H1 (cell line): ENCODE measurements around the gene XPO1. TPM values are rescaled to one million over a fixed set of nuclear protein-coding genes. Genes with fewer than 3 reads are reported as not detected.

Experiments
- CTCF ChIA-PET: fragments of 300-600 bp; sonication (Branson Sonifier 250); formaldehyde crosslinking; loops from one replicate; lab custom pipeline; 2021; ENCODE audit not compliant: partially characterized antibody; lab: Charles Lee
- POLR2A ChIA-PET: fragments of 300-600 bp; sonication (Branson Sonifier 250); formaldehyde crosslinking; loops from one replicate; lab custom pipeline; 2021; ENCODE audit warnings: inconsistent platforms; ENCODE audit not compliant: partially characterized antibody; lab: Charles Lee
- DNase-seq, 2 experiments: peaks; one replicate each; pipeline versions ENCODE4 v3.0.0 to v3.0.0-alpha.2; 2010 to 2022; ENCODE audit warnings: low spot score in 2 of 2, low read depth in 1 of 2, mixed read lengths in 1 of 2
- FAIRE-seq: peaks from 2 replicates; lab custom pipeline; 2011; peaks lifted over from hg19 to GRCh38; lab: Jason Lieb, UNC
- H2AFZ ChIP-seq: 2 replicates; pipeline ENCODE4 v1.8.1; 2012; ENCODE audit warnings: low read length, inconsistent platforms
- H2AK5ac ChIP-seq: 2 replicates; pipeline ENCODE4 v1.6.1; 2013; ENCODE audit warnings: low read depth, low read length
- H2BK120ac ChIP-seq: replicated peaks from 2 replicates; pipeline ENCODE3; 2013; ENCODE audit warnings: low read depth, low read length, inconsistent platforms
- H2BK12ac ChIP-seq: 2 replicates; pipeline ENCODE4 v1.6.1; 2013; ENCODE audit warnings: low read depth, low read length
- H2BK15ac ChIP-seq: 2 replicates; pipeline ENCODE4 v1.6.1; 2013; ENCODE audit warnings: low read length
- H2BK20ac ChIP-seq: 2 replicates; pipeline ENCODE4 v1.6.1; 2013; ENCODE audit warnings: low read length
- H2BK5ac ChIP-seq: 2 replicates; pipeline ENCODE4 v1.6.1; 2013; ENCODE audit warnings: low read depth, low read length
- H3K14ac ChIP-seq: 2 replicates; pipeline ENCODE4 v1.6.1; 2013; ENCODE audit warnings: inconsistent platforms; ENCODE audit not compliant: insufficient read length
- H3K18ac ChIP-seq: 2 replicates; pipeline ENCODE4 v1.6.1; 2013; ENCODE audit warnings: low read length; ENCODE audit errors: extremely low read depth
- H3K23ac ChIP-seq: 2 replicates; pipeline ENCODE4 v1.6.1; 2013; ENCODE audit warnings: inconsistent platforms; ENCODE audit not compliant: insufficient read length
- H3K23me2 ChIP-seq: 2 replicates; pipeline ENCODE4 v1.6.1; 2013; ENCODE audit warnings: low read depth, low read length
- H3K27ac ChIP-seq: 2 replicates; pipeline ENCODE4 v1.6.1; 2011; ENCODE audit warnings: low read depth, low read length, inconsistent platforms
- H3K27me3 ChIP-seq, 4 experiments: replicated peaks in 1 of 4; 1 replicate in 1 of 4; 2 replicates in 3 of 4; pipeline versions ENCODE4 v1.6.1 to v1.8.1; 2011 to 2013; ENCODE audit warnings: low read length in 3 of 4, mild to moderate bottlenecking in 3 of 4, inconsistent platforms in 2 of 4, mixed read lengths in 2 of 4, moderate library complexity in 1 of 4; ENCODE audit not compliant: control insufficient read depth in 3 of 4, insufficient read depth in 3 of 4; ENCODE audit errors: extremely low read depth in 1 of 4
- H3K36me3 ChIP-seq, 4 experiments: 2 replicates each; pipeline versions ENCODE4 v1.6.1 to v1.8.1; 2011 to 2013; ENCODE audit warnings: mild to moderate bottlenecking in 4 of 4, low read length in 3 of 4, moderate library complexity in 2 of 4, control low read depth in 1 of 4, inconsistent platforms in 1 of 4; ENCODE audit not compliant: insufficient read depth in 4 of 4, control insufficient read depth in 2 of 4
- H3K4ac ChIP-seq: replicated peaks from 2 replicates; pipeline ENCODE3; 2013; ENCODE audit warnings: low read length, low read depth, mixed read lengths, inconsistent platforms; ENCODE audit not compliant: insufficient read length
- H3K4me1 ChIP-seq, 4 experiments: replicated peaks in 1 of 4; 1 replicate in 1 of 4; 2 replicates in 3 of 4; pipeline versions ENCODE4 v1.6.1 to v1.8.1; 2011 to 2013; ENCODE audit warnings: low read length in 3 of 4, inconsistent platforms in 2 of 4, mixed read lengths in 1 of 4; ENCODE audit not compliant: insufficient read depth in 4 of 4, control insufficient read depth in 3 of 4
- H3K4me2 ChIP-seq, 2 experiments: 2 replicates each; pipeline versions ENCODE4 v1.6.1 to v1.8.1; 2011 to 2013; ENCODE audit warnings: low read depth in 2 of 2, low read length in 2 of 2, control low read depth in 1 of 2, inconsistent platforms in 1 of 2, mild to moderate bottlenecking in 1 of 2; ENCODE audit not compliant: insufficient read depth in 1 of 2
- H3K4me3 ChIP-seq, 4 experiments: fragments of 200-600, 300-600 bp in 1 of 4; sonication (generic), shearing (Covaris generic), sonication (Bioruptor Twin) in 1 of 4; 2 replicates each; pipeline versions ENCODE4 v1.5.1 to v1.8.1; 2011 to 2016; ENCODE audit warnings: low read length in 4 of 4, low read depth in 3 of 4, control low read depth in 2 of 4, inconsistent platforms in 2 of 4, mild to moderate bottlenecking in 2 of 4, mixed read lengths in 1 of 4, moderate library complexity in 1 of 4; ENCODE audit not compliant: insufficient read depth in 2 of 4; ENCODE audit errors: extremely low read depth in 1 of 4
- H3K56ac ChIP-seq: replicated peaks from 2 replicates; pipeline ENCODE3; 2013; ENCODE audit warnings: low read depth, mild to moderate bottlenecking, mixed read lengths, low read length, inconsistent platforms; ENCODE audit not compliant: insufficient read length
- H3K79me1 ChIP-seq: 2 replicates; pipeline ENCODE4 v1.6.1; 2013; ENCODE audit warnings: low read depth, low read length, control low read depth
- H3K79me2 ChIP-seq, 2 experiments: 2 replicates each; pipeline versions ENCODE4 v1.6.1 to v1.8.1; 2012 to 2013; ENCODE audit warnings: low read length in 2 of 2, mild to moderate bottlenecking in 2 of 2, inconsistent platforms in 1 of 2; ENCODE audit not compliant: insufficient read depth in 2 of 2, control insufficient read depth in 1 of 2
- H3K9ac ChIP-seq, 4 experiments: replicated peaks in 1 of 4; 1 replicate in 1 of 4; 2 replicates in 3 of 4; pipeline versions ENCODE4 v1.6.1 to v1.8.1; 2011 to 2013; ENCODE audit warnings: low read depth in 3 of 4, low read length in 3 of 4, control low read depth in 2 of 4, mild to moderate bottlenecking in 2 of 4, moderate library complexity in 2 of 4, inconsistent platforms in 1 of 4; ENCODE audit errors: extremely low read depth in 1 of 4
- H3K9me3 ChIP-seq, 2 experiments: 2 replicates each; pipeline versions ENCODE4 v1.6.1 to v1.8.1; 2012 to 2013; ENCODE audit warnings: mild to moderate bottlenecking in 2 of 2, moderate library complexity in 2 of 2, control low read depth in 1 of 2, inconsistent platforms in 1 of 2, low read depth in 1 of 2, low read length in 1 of 2, mixed read lengths in 1 of 2; ENCODE audit not compliant: insufficient read depth in 2 of 2
- H4K20me1 ChIP-seq, 2 experiments: replicated peaks in 1 of 2; 2 replicates each; pipeline versions ENCODE3 to v1.8.1; 2011 to 2013; ENCODE audit warnings: inconsistent platforms in 2 of 2, low read length in 2 of 2, mild to moderate bottlenecking in 1 of 2; ENCODE audit not compliant: insufficient read depth in 2 of 2, control insufficient read depth in 1 of 2
- H4K5ac ChIP-seq: 2 replicates; pipeline ENCODE4 v1.6.1; 2013; ENCODE audit warnings: low read length, low read depth, mixed read lengths, inconsistent platforms; ENCODE audit not compliant: insufficient read length
- H4K8ac ChIP-seq: 2 replicates; pipeline ENCODE4 v1.8.0; 2013; ENCODE audit warnings: mild to moderate bottlenecking, moderate library complexity, low read length, inconsistent platforms; ENCODE audit not compliant: insufficient read depth; ENCODE audit errors: extremely low read depth
- H4K91ac ChIP-seq: replicated peaks from 2 replicates; pipeline ENCODE3; 2013; ENCODE audit warnings: low read length, mixed read lengths, inconsistent platforms; ENCODE audit not compliant: insufficient read length
- KDM4A ChIP-seq: IDR thresholded peaks from one replicate; pipeline ENCODE4 v1.7.1; 2012; ENCODE audit warnings: low read depth, mild to moderate bottlenecking, moderate library complexity, low read length, inconsistent platforms; ENCODE audit not compliant: severe bottlenecking
- PHF8 ChIP-seq: fragments of 200-600 bp; sonication (generic); conservative IDR thresholded peaks from 2 replicates; pipeline ENCODE4 v1.7.1; 2012; ENCODE audit warnings: low read depth, mild to moderate bottlenecking, inconsistent platforms, low read length, moderate library complexity
- SAP30 ChIP-seq: fragments of 300-600 bp; sonication (generic); IDR thresholded peaks from 2 replicates; pipeline ENCODE4 v1.7.1; 2012; ENCODE audit warnings: low read length, moderate library complexity, mild to moderate bottlenecking, inconsistent platforms; ENCODE audit not compliant: insufficient read depth, insufficient replicate concordance
- TAF1 ChIP-seq: IDR thresholded peaks from 2 replicates; pipeline ENCODE4 v1.6.1; 2011; ENCODE audit warnings: mild to moderate bottlenecking, low read depth, low read length
- WGBS, 2 experiments: shearing (Covaris generic) in 1 of 2; methylation state at CpG; one replicate each; pipeline versions ENCODE4 v1.1.6 to v1.1.7; 2013 to 2015; ENCODE audit warnings: low lambda C conversion rate in 2 of 2, mixed read lengths in 2 of 2, inconsistent platforms in 1 of 2, low coverage in 1 of 2, missing lambda C conversion rate in 1 of 2; ENCODE audit not compliant: insufficient replicate concordance in 2 of 2, insufficient coverage in 1 of 2, insufficient read length in 1 of 2; ENCODE audit errors: extremely low coverage in 1 of 2, missing lambda C conversion rate in 1 of 2; 5-methylcytosine and 5-hydroxymethylcytosine counted together
- polyA plus RNA-seq, 7 experiments: library from polyadenylated mRNA; depleted of rRNA in 3 of 7; stranded (reverse) in 5 of 7; unstranded in 2 of 7; fragments of >200 nt in 5 of 7; fragments of 200-250 nt in 2 of 7; gene quantifications; 1 replicate in 5 of 7; 2 replicates in 1 of 7; 4 replicates in 1 of 7; pipeline versions ENCODE4 v1.2.1 to v1.2.3, GENCODE V29; 2011 to 2013; ENCODE audit warnings: missing spikeins in 2 of 7, mixed read lengths in 2 of 7
- total RNA-seq: library from RNA; stranded (reverse); fragmentation: NEBNext Ultra II Directional; extraction: Animal tissue kit (Norgen Biotek cat#: 25700); gene quantifications from 2 replicates; pipeline ENCODE4 v1.2.1, GENCODE V29; 2021

Gene XPO1
- total and polyA plus RNA-seq, 2 of the 8 experiments (the other 6 are each of a cell fraction or from before 2014, with no cell fraction given), result 110 to 296 TPM

- POLR2A ChIA-PET, result interaction anchor here (0.7 to 2.2 kb wide), 9 partner anchors 10 to 69 kb away, joined by 3 to 7 read pairs (median 4); partner anchors contain the start of gene XPO1
- Histone ChIP-seq H3K14ac (no peak overlapping the region), H3K79me1 (peaks cover 3% of the 10 kb centered on the region; the same call in 1 of the 2 replicates), H3K18ac (peak overlapping the region; percentile 78), H3K79me2 (peaks cover 14 to 64% of the 10 kb centered on the region in 2 experiments), H3K36me3 (peaks cover 0 to 6% (median 0%) of the 10 kb centered on the region in 4 experiments; a peak in 1 of 8 replicates), H2AFZ (no peak overlapping the region), H3K4ac (peak overlapping the region; percentile 13), H3K4me3 (peak overlapping the region; percentile 76 to 99 (median 90)), H3K23me2 (peaks cover 7% of the 10 kb centered on the region), H3K23ac (no peak overlapping the region), H3K9me3 (no peaks in the 10 kb centered on the region), H2AK5ac (no peak overlapping the region), H2BK20ac (no peak overlapping the region), H2BK120ac (no peak overlapping the region), H3K27me3 (no peaks in the 10 kb centered on the region), H4K20me1 (peaks cover 0 to 2% of the 10 kb centered on the region in 2 experiments), H3K9ac (peak overlapping the region; percentile 55 to 85 (median 76)), H4K91ac (no peak overlapping the region), H3K56ac (peak overlapping the region; percentile 60), H3K4me1 (peaks cover 0 to 3% (median 0%) of the 10 kb centered on the region in 4 experiments; a peak in 5 of 7 replicates), H3K4me2 (peak overlapping the region; percentile 73 to 79), H4K5ac (peak overlapping the region; percentile 73), H4K8ac (no peak overlapping the region), H2BK15ac (no peak overlapping the region), H2BK5ac (0 out of 2 replicates have a peak overlapping the region, but pooled peaks have one; percentile 44), H2BK12ac (no peak overlapping the region), H3K27ac (peak overlapping the region; percentile 79; the same call in 1 of the 2 replicates)
- FAIRE-seq (no peak), DNase-seq (no peak)
- CTCF ChIA-PET, result interaction anchor here (1.0 kb wide), 1 partner anchor 44 kb away, joined by 3 read pairs; no protein-coding TSS in a partner anchor
- TF ChIP-seq KDM4A, result no peak
- no peak for TF ChIP-seq TAF1
- peak; percentile 18 for TF ChIP-seq SAP30
- peak; percentile 6; the same call in 1 of the 2 replicates for TF ChIP-seq PHF8
- WGBS, 2 experiments, result 18% methylated on average over 8 of the region's 8 CpGs; no CpG with 5 or more reads in 1 of the 2 experiments
Measured at GRCh38 chr2:61469424-61470121, 68.6 kb downstream of the XPO1 start.
